Measurements from ENCODE around the gene KLF15. TPM values are rescaled to one million over a fixed set of nuclear protein-coding genes. Genes with fewer than 3 reads are reported as not detected.

KLF15 gene
- total and polyA plus RNA-seq, 2 experiments from 2014 or later, result 3.5 to 19.8 TPM

GRCh38 chr3:126338790-126339288 lies 18.4 kb downstream of the KLF15 start:
- H3K4me2 ChIP-seq, result no peak overlapping the region
- no peak for DNase-seq (ENCODE audit: low spot score)
- no peaks in the 10 kb centered on the region for H3K9me2 ChIP-seq (ENCODE audit: insufficient read depth)
- H3K27me3 Mint-ChIP-seq (ENCODE audit: insufficient read depth, low read depth, poor library complexity), result peaks cover 12% of the 10 kb centered on the region
- H3K4me3 Mint-ChIP-seq, result no peak overlapping the region
- ATAC-seq, result no peak; the same call in 2 of the 3 replicates
- no peaks in the 10 kb centered on the region for H3F3A ChIP-seq (replicated peaks; ENCODE audit: low read depth)
- no peaks in the 10 kb centered on the region for H3K27me3 ChIP-seq (ENCODE audit: insufficient read depth)
- no peak overlapping the region for H3K27ac ChIP-seq (ENCODE audit: low read depth)
- no peaks in the 10 kb centered on the region for H3K9me3 Mint-ChIP-seq
- no peak overlapping the region for H3K4me3 ChIP-seq
- no peaks in the 10 kb centered on the region for H3K36me3 ChIP-seq (ENCODE audit: insufficient read depth)
- H4K20me1 ChIP-seq (replicated peaks; ENCODE audit: insufficient read depth), result no peaks in the 10 kb centered on the region
- H3K27ac Mint-ChIP-seq, result no peak overlapping the region
- TF ChIP-seq STAT1 (IDR thresholded peaks at IDR 0.05; ENCODE audit: unreplicated experiment) (no peak), NANOG (IDR thresholded peaks at IDR 0.05; ENCODE audit: borderline replicate concordance) (no peak)
- TF ChIP-seq, protein P1, sequence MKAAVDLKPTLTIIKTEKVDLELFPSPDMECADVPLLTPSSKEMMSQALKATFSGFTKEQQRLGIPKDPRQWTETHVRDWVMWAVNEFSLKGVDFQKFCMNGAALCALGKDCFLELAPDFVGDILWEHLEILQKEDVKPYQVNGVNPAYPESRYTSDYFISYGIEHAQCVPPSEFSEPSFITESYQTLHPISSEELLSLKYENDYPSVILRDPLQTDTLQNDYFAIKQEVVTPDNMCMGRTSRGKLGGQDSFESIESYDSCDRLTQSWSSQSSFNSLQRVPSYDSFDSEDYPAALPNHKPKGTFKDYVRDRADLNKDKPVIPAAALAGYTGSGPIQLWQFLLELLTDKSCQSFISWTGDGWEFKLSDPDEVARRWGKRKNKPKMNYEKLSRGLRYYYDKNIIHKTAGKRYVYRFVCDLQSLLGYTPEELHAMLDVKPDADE (IDR thresholded peaks at IDR 0.05), result no peak
- TF ChIP-seq, protein P2, sequence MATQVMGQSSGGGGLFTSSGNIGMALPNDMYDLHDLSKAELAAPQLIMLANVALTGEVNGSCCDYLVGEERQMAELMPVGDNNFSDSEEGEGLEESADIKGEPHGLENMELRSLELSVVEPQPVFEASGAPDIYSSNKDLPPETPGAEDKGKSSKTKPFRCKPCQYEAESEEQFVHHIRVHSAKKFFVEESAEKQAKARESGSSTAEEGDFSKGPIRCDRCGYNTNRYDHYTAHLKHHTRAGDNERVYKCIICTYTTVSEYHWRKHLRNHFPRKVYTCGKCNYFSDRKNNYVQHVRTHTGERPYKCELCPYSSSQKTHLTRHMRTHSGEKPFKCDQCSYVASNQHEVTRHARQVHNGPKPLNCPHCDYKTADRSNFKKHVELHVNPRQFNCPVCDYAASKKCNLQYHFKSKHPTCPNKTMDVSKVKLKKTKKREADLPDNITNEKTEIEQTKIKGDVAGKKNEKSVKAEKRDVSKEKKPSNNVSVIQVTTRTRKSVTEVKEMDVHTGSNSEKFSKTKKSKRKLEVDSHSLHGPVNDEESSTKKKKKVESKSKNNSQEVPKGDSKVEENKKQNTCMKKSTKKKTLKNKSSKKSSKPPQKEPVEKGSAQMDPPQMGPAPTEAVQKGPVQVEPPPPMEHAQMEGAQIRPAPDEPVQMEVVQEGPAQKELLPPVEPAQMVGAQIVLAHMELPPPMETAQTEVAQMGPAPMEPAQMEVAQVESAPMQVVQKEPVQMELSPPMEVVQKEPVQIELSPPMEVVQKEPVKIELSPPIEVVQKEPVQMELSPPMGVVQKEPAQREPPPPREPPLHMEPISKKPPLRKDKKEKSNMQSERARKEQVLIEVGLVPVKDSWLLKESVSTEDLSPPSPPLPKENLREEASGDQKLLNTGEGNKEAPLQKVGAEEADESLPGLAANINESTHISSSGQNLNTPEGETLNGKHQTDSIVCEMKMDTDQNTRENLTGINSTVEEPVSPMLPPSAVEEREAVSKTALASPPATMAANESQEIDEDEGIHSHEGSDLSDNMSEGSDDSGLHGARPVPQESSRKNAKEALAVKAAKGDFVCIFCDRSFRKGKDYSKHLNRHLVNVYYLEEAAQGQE (IDR thresholded peaks at IDR 0.05; ENCODE audit: unreplicated experiment), result no peak
- H3K4me1 ChIP-seq (ENCODE audit: insufficient read depth), result no peaks in the 10 kb centered on the region
- H3K4me1 Mint-ChIP-seq, result peaks cover 3% of the 10 kb centered on the region
- no peak overlapping the region for H2AFZ ChIP-seq
- no peaks in the 10 kb centered on the region for H3K79me2 ChIP-seq (replicated peaks; ENCODE audit: insufficient read depth)
- H3K36me3 Mint-ChIP-seq (ENCODE audit: low read depth), result no peaks in the 10 kb centered on the region

- Histone ChIP-seq H2AFZ (no peak overlapping the region), H3K4me2 (no peak overlapping the region), H3K9me2 (ENCODE audit: insufficient read depth) (no peaks in the 10 kb centered on the region), H3K4me1 (ENCODE audit: insufficient read depth) (no peaks in the 10 kb centered on the region), H3K27ac (ENCODE audit: low read depth) (no peak overlapping the region), H3K27me3 (ENCODE audit: insufficient read depth) (no peaks in the 10 kb centered on the region), H3K4me3 (no peak overlapping the region), H4K20me1 (replicated peaks; ENCODE audit: insufficient read depth) (no peaks in the 10 kb centered on the region), H3K36me3 (ENCODE audit: insufficient read depth) (no peaks in the 10 kb centered on the region), H3F3A (replicated peaks; ENCODE audit: low read depth) (no peaks in the 10 kb centered on the region), H3K79me2 (replicated peaks; ENCODE audit: insufficient read depth) (no peaks in the 10 kb centered on the region)
- no peak for DNase-seq (ENCODE audit: low spot score)
- Mint-ChIP-seq H3K36me3 (ENCODE audit: low read depth) (no peaks in the 10 kb centered on the region), H3K4me1 (peaks cover 1% of the 10 kb centered on the region), H3K27ac (no peak overlapping the region), H3K4me3 (no peak overlapping the region), H3K9me3 (no peaks in the 10 kb centered on the region), H3K27me3 (ENCODE audit: insufficient read depth, low read depth, poor library complexity) (peaks cover 12% of the 10 kb centered on the region)
- ATAC-seq, result no peak
- TF ChIP-seq ZNF114 (CRISPR knock-in tag; IDR thresholded peaks at IDR 0.05) (no peak), ZNF331 (CRISPR knock-in tag; IDR thresholded peaks at IDR 0.05; ENCODE audit: low read depth) (no peak), EZH2phosphoT487 (IDR thresholded peaks at IDR 0.05; ENCODE audit: unreplicated experiment) (no peak)
- TF ChIP-seq, protein P2 (IDR thresholded peaks at IDR 0.05; ENCODE audit: unreplicated experiment), result no peak
Measured at GRCh38 chr3:126337980-126338651, 19.1 kb downstream of the KLF15 start.
